ENCODE measurements around the gene TANGO6.
"Not testable (repeated sequence)": the region's sequence is repeated elsewhere in the genome, so short reads cannot be mapped to it uniquely, and the experiment has no call there.

TANGO6 gene

DNA sequence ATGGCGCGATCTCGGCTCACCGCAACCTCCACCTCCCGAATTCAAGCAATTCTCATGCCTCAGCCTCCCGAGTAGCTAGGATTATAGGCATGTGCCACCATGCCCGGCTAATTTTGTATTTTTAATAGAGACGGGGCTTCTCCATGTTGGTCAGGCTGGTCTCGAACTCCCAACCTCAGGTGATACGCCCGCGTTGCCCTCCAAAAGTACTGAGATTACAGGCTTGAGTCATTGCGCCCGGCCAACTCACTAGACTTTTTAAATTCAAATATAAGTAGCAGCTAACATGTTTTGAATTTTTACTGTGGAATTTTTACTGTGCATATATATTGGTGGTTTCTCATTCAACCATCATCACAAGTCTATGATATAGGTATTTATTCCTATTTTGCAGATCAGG lies 281.6 kb downstream of the TANGO6 start:
- not testable (repeated sequence) for FAIRE-seq

DNA sequence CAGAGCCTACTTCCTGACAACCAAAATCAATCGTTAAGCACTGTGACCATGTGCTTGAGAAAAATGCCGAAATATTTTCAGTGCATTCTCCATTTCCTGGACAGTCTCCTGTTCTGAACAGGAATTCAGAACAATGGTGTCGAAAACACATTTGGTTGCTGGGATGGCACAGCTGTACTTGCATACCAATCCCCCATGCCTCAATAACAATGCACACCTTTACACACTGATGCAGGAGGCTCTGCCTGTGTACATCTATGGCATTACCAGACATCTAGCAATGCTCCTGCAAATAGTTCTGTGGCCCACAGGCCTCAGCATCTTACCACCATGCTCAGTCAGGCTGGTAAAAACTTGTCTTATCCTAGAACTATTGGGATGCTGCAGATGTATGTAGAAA lies 282.9 kb downstream of the TANGO6 start:
- FAIRE-seq: no peak

DNA sequence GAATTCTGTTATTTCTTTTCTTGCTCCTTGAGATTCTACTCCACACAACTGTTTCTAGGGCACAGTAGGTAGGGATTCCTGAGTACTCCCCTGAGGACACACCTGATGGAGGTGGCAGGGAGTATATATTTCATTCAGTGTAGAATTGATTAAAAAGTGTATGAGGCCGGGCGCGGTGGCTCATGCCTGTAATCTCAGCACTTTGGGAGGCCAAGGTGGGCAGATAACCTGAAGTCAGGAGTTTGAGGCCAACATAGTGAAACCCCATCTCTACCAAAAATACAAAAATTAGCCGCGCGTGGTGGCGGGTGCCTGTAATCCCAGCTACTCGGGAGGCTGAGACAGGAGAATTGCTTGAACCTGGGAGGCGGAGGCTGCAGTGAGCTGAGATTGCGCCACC lies 283.5 kb downstream of the TANGO6 start:
- not testable (repeated sequence) for FAIRE-seq

DNA sequence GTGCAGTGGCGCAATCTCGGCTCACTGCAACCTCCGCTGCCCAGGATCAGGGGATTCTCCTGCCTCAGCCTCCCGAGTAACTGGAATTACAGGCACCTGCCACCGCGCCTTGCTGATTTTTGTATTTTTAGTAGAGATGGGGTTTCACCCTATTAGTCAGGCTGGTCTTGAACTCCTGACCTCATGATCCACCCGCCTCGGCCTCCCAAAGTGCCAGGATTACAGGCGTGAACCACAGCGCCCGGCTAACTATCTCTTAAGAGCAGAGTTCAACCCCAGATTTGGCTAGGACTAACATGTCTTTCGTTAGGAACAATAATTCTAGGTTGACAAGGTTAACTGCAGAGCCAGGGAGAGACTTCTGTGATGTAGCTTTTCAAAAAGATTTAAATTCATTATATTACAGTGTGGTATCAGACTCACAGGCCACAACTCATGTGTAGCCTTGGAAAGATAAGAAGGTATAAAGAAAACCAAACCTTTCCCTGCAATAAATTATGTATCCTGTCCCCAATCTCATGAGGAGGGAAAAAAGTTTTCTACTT lies 284.7 kb downstream of the TANGO6 start:
- FAIRE-seq: no peak

DNA sequence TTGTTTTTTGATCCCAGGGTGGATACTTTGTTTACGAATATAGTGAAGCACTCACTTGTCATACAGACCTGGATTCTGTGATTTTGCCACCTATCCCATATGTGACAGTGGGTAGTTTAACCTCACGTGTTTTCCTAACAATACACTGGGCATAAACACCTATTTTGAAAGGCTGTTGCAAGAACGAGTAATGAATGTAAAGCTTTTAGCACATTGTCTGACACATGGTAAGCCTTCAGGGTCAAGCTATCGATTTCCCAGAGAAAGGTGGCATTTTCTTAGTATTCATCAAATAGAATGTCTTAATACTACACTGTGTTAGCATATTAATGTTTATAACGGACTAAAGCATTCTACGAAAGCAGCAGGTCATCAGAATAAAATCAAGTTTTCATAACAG lies 287.1 kb downstream of the TANGO6 start:
- no peak for FAIRE-seq

DNA sequence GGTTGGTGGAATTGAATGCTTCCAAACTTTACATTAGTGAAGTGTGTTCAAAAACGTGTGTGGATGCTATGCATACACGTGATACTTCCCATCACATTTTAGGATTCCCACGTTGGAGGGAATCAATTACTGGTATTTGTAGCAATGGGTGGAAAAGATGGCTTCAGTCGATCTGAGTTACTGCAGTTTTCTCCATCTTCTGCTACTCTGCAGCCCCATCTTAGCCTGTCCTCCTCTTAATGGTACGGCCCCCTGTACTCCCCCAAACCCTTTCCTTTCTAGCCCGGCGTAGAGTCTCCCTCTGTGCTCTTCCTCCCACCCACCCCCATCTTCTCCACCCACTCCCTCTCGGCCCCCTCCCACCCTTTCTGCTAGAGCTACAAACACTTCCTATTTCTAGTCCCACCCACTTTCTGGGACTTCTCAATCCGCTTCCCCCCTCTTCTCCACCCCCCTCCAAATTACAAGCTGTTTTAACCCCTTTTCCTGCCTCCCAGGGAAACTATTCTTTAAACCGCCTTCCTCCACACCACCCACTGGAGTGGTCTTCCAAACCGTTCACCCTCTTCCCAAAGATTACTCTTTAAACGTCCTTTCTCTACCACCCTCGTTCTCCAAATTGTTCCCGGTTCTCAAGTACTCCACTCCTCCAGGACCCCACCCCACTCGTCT lies 288.0 kb downstream of the TANGO6 start:
- FAIRE-seq: no peak

DNA sequence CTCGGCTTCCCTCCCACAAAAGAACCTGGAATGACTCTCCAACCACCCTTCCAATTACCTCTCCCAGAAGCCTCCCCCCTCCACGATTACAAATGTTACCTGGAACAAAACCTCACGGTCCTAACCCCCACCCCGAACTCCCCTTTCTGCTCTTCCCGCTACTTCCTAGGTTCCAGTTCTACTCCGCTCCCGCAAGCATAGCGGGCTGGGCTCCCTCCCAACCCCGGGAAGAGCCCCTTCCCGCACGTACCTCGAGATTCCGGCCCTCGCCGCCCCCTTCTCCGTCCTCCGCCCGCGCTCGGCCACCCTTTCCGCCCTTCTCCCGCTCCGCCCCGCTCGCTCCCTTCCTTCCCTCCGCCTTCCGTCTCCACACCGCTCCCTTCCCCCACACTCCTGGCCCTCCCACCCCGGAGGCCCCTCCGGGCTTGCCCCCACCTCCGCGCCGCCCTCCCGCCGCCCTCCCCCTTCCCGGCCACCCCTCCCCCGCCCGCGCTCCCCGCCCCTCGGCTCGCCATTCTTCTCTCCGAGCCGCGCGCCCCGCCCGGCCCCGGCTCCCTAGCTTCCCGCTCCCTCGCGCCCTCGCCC lies 288.6 kb downstream of the TANGO6 start:
- FAIRE-seq: no peak

DNA sequence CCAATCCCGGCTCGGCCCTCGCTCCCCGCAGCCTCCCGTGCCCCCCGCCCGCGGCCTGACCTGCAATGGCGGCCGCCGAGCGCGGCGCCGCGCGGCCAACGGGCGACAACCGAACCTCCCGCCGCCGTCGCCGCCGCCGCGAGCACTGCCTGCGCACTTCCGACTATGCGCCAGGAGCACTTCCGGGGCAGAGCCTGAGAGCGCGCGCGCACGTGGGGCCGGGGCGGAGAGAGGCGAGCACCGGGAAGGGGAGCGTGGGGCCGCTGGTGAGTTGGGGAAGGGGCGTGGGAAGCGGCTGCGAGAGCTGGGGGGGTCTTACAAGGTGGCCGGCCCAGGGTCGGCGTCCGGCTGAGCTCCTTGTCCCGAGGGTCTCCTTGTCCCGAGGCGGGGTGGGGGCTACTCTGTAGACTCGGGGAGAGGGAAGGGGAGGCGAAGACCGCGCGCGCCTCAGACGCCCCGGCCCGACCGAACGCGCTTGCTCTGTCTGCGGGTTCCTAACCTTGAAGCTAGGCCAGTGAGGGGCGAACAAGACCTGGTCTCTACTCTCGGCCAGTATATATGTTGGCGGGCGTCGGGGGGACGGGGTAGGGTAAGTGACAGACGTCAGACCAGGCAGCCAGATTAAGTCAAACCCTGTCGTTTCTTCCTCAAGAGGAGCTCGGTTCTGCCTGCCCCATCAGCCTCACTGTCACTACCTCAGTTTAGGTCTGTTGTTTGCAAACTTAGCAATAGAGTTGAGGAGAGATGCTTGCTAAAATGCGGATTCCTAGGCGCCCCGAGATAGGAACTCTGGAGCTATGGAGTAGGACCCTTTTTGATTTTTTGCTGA lies 289.3 kb downstream of the TANGO6 start, which contains the start of the genes CHTF8 and UTP4:
Gene CHTF8 (minus strand): TSS at position 165 of the 829 bp plus-strand sequence. CDS start 11,130 bp downstream, outside the sequence.
Gene UTP4 (plus strand): TSS at position 226 of the 829 bp plus-strand sequence. CDS start 811 bp downstream, outside the sequence.
- no peak for FAIRE-seq

DNA sequence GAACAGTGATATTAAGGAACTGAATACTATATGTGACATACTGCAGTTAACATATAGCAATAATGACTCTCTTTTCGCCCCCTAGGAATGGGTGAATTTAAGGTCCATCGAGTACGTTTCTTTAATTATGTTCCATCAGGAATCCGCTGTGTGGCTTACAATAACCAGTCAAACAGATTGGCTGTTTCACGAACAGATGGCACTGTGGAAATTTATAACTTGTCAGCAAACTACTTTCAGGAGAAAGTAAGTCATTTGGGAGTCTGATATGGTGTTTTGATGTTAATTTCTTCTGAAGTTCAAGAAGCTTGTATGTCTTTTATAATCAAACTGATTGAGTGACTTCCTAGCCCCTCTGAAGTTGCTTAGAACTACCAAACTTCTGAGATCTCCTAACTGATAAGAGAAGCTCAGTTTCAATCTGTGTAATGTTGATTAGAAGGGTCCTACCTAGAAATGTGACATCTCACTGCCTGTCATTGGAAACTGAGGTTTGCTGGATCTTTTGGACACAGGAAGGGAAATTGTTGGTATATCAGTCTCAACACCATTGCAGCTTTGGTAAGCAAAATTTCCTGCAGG lies 290.1 kb downstream of the TANGO6 start:
- no peak for FAIRE-seq

Data from A204.1 (cell line).